ENCODE results near the gene ROR1. TPM values are rescaled to one million over a fixed set of nuclear protein-coding genes. Genes with fewer than 3 reads are reported as not detected.

ROR1 gene
- total and polyA plus RNA-seq, 2 donors (not counting 1 experiment from before 2014, with no cell fraction given): 14.5 to 16.5 TPM

GRCh38 chr1:64203420-64203819 lies 429.6 kb downstream of the ROR1 start, which contains the start of gene UBE2U:
TSS of gene UBE2U (plus strand) at chr1:64203623. CDS start at chr1:64204051, 428 bp downstream.
- Histone ChIP-seq H3K9me3 (ENCODE audit: control insufficient read depth, insufficient read depth, low read depth, low read length) (no peaks in the 10 kb centered on the region), H3K27ac (ENCODE audit: insufficient read depth, low read length) (no peak within 1 kb of the TSS), H3K4me1 (ENCODE audit: control insufficient read depth, extremely low read depth, insufficient read depth, low read length) (no peaks in the 10 kb centered on the region), H3K79me2 (ENCODE audit: control insufficient read depth, insufficient read depth, low read length) (no peaks in the 10 kb centered on the region), H3K36me3 (ENCODE audit: control insufficient read depth, insufficient read depth, low read length) (no peaks in the 10 kb centered on the region), H3K4me2 (ENCODE audit: extremely low read depth, insufficient read depth, low read length) (no peak within 1 kb of the TSS), H3K4me3 (replicated peaks in 1 of 4; ENCODE audit: control extremely low read depth in 1 of 4, insufficient read depth in 1 of 4, low read depth in 3 of 4, low read length in 4 of 4) (no peak within 1 kb of the TSS), H3K27me3 (ENCODE audit: control insufficient read depth, insufficient read depth, low read length) (no peaks in the 10 kb centered on the region), H3K9ac (ENCODE audit: insufficient read depth, low read length) (no peak within 1 kb of the TSS), H4K20me1 (ENCODE audit: control insufficient read depth, extremely low read depth, insufficient read depth, low read length) (no peaks in the 10 kb centered on the region), H2AFZ (ENCODE audit: low read length) (no peak within 1 kb of the TSS)
- DNase-seq (ENCODE audit: low read depth in 2 of 2): no peak
- TF ChIP-seq CTCF (conservative IDR thresholded peaks at IDR 0.05 in 1 of 2, IDR thresholded peaks at IDR 0.05 in 1 of 2; ENCODE audit: low read depth in 1 of 2, low read length in 2 of 2): no peak
- no peak for TF ChIP-seq EZH2 (IDR thresholded peaks at IDR 0.05; ENCODE audit: low read length, missing control alignments)

GRCh38 chr1:64209221-64209620 lies 435.4 kb downstream of the ROR1 start:
- H3K4me2 ChIP-seq (ENCODE audit: extremely low read depth, insufficient read depth, low read length): no peak overlapping the region
- no peak overlapping the region for H3K27ac ChIP-seq (ENCODE audit: insufficient read depth, low read length)
- H3K36me3 ChIP-seq (ENCODE audit: control insufficient read depth, insufficient read depth, low read length): no peaks in the 10 kb centered on the region
- no peak overlapping the region for H3K4me3 ChIP-seq (replicated peaks in 1 of 4; ENCODE audit: control extremely low read depth in 1 of 4, insufficient read depth in 1 of 4, low read depth in 3 of 4, low read length in 4 of 4)
- no peak overlapping the region for H3K9ac ChIP-seq (ENCODE audit: insufficient read depth, low read length)
- H4K20me1 ChIP-seq (ENCODE audit: control insufficient read depth, extremely low read depth, insufficient read depth, low read length): no peaks in the 10 kb centered on the region
- H3K79me2 ChIP-seq (ENCODE audit: control insufficient read depth, insufficient read depth, low read length): no peaks in the 10 kb centered on the region
- no peak for DNase-seq (ENCODE audit: low read depth in 2 of 2)
- no peaks in the 10 kb centered on the region for H3K27me3 ChIP-seq (ENCODE audit: control insufficient read depth, insufficient read depth, low read length)
- no peaks in the 10 kb centered on the region for H3K9me3 ChIP-seq (ENCODE audit: control insufficient read depth, insufficient read depth, low read depth, low read length)
- H3K4me1 ChIP-seq (ENCODE audit: control insufficient read depth, extremely low read depth, insufficient read depth, low read length): peaks cover 5% of the 10 kb centered on the region
- H2AFZ ChIP-seq (ENCODE audit: low read length): no peak overlapping the region
- TF ChIP-seq CTCF (conservative IDR thresholded peaks at IDR 0.05 in 1 of 2, IDR thresholded peaks at IDR 0.05 in 1 of 2; ENCODE audit: low read depth in 1 of 2, low read length in 2 of 2) (peak in 1 of 2 donors; percentile 6), EZH2 (IDR thresholded peaks at IDR 0.05; ENCODE audit: low read length, missing control alignments) (no peak)

GRCh38 chr1:64212031-64212430 lies 438.2 kb downstream of the ROR1 start:
- peak; percentile 54 to 87 for DNase-seq (ENCODE audit: low read depth in 2 of 2)
- no peaks in the 10 kb centered on the region for H4K20me1 ChIP-seq (ENCODE audit: control insufficient read depth, extremely low read depth, insufficient read depth, low read length)
- H3K9me3 ChIP-seq (ENCODE audit: control insufficient read depth, insufficient read depth, low read depth, low read length): no peaks in the 10 kb centered on the region
- H3K9ac ChIP-seq (ENCODE audit: insufficient read depth, low read length): no peak overlapping the region
- H3K4me2 ChIP-seq (ENCODE audit: extremely low read depth, insufficient read depth, low read length): peak overlapping the region; percentile 15
- no peaks in the 10 kb centered on the region for H3K36me3 ChIP-seq (ENCODE audit: control insufficient read depth, insufficient read depth, low read length)
- peaks cover 5% of the 10 kb centered on the region for H3K4me1 ChIP-seq (ENCODE audit: control insufficient read depth, extremely low read depth, insufficient read depth, low read length)
- no peak overlapping the region for H3K27ac ChIP-seq (ENCODE audit: insufficient read depth, low read length)
- no peaks in the 10 kb centered on the region for H3K79me2 ChIP-seq (ENCODE audit: control insufficient read depth, insufficient read depth, low read length)
- TF ChIP-seq EZH2 (IDR thresholded peaks at IDR 0.05; ENCODE audit: low read length, missing control alignments): no peak
- no peak for TF ChIP-seq CTCF (conservative IDR thresholded peaks at IDR 0.05 in 1 of 2, IDR thresholded peaks at IDR 0.05 in 1 of 2; ENCODE audit: low read depth in 1 of 2, low read length in 2 of 2)
- no peak overlapping the region for H2AFZ ChIP-seq (ENCODE audit: low read length)
- H3K4me3 ChIP-seq (replicated peaks in 1 of 4; ENCODE audit: control extremely low read depth in 1 of 4, insufficient read depth in 1 of 4, low read depth in 3 of 4, low read length in 4 of 4): no peak overlapping the region
- no peaks in the 10 kb centered on the region for H3K27me3 ChIP-seq (ENCODE audit: control insufficient read depth, insufficient read depth, low read length)
